ENCODE data around the gene UBR4. TPM values are rescaled to one million over a fixed set of nuclear protein-coding genes. Genes with fewer than 3 reads are reported as not detected.

The UBR4 gene
- polyA plus RNA-seq, 1 donor (not counting 4 experiments of a cell fraction or from before 2014, with no cell fraction given): 39.0 TPM

- Histone ChIP-seq H3K4me1 (ENCODE audit: control insufficient read depth, extremely low read depth, insufficient read depth, low read length) (peaks cover 9% of the 10 kb centered on the region), H3K9me1 (ENCODE audit: control insufficient read depth, extremely low read depth, insufficient read depth, low read length) (no peaks in the 10 kb centered on the region), H3K4me2 (ENCODE audit: control insufficient read depth, extremely low read depth, insufficient read depth, low read depth, low read length) (no peak overlapping the region), H3K27ac (ENCODE audit: control insufficient read depth, insufficient read depth, low read length) (no peak overlapping the region), H3K79me2 (ENCODE audit: control insufficient read depth, insufficient read depth, low read length) (no peaks in the 10 kb centered on the region), H4K20me1 (ENCODE audit: control insufficient read depth, extremely low read depth, insufficient read depth, low read length) (no peaks in the 10 kb centered on the region), H3K4me3 (ENCODE audit: control insufficient read depth in 2 of 3, extremely low read depth in 1 of 3, insufficient read depth in 2 of 3, low read depth in 1 of 3, low read length in 3 of 3) (no peak overlapping the region), H3K9ac (ENCODE audit: control insufficient read depth, extremely low read depth, insufficient read depth, low read length) (no peak overlapping the region), H3K27me3 (ENCODE audit: control insufficient read depth, extremely low read depth, insufficient read depth, low read length) (peaks cover 7% of the 10 kb centered on the region), H3K36me3 (ENCODE audit: control insufficient read depth in 2 of 2, extremely low read depth in 1 of 2, insufficient read depth in 2 of 2, low read length in 2 of 2) (no peaks in the 10 kb centered on the region), H2AFZ (ENCODE audit: control insufficient read depth, low read length) (no peak overlapping the region), H3K9me3 (ENCODE audit: control insufficient read depth, low read depth, low read length) (no peaks in the 10 kb centered on the region)
- no peak for DNase-seq (ENCODE audit: low read depth, low spot score)
- FAIRE-seq: no peak
- dilution Hi-C loops (cut with MboI; ENCODE audit: extremely low pct_ligation_motif_present, low sequenced_read_pairs): no loop called here
- no peak for TF ChIP-seq EZH2 (IDR thresholded peaks at IDR 0.05; ENCODE audit: low read length)
- TF ChIP-seq, protein P1, sequence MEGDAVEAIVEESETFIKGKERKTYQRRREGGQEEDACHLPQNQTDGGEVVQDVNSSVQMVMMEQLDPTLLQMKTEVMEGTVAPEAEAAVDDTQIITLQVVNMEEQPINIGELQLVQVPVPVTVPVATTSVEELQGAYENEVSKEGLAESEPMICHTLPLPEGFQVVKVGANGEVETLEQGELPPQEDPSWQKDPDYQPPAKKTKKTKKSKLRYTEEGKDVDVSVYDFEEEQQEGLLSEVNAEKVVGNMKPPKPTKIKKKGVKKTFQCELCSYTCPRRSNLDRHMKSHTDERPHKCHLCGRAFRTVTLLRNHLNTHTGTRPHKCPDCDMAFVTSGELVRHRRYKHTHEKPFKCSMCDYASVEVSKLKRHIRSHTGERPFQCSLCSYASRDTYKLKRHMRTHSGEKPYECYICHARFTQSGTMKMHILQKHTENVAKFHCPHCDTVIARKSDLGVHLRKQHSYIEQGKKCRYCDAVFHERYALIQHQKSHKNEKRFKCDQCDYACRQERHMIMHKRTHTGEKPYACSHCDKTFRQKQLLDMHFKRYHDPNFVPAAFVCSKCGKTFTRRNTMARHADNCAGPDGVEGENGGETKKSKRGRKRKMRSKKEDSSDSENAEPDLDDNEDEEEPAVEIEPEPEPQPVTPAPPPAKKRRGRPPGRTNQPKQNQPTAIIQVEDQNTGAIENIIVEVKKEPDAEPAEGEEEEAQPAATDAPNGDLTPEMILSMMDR (optimal IDR thresholded peaks at IDR 0.05 in 1 of 3, IDR thresholded peaks at IDR 0.05 in 1 of 3, conservative IDR thresholded peaks at IDR 0.05 in 1 of 3; ENCODE audit: extremely low read depth in 1 of 3, insufficient read depth in 2 of 3, low read length in 3 of 3): no peak
Measured at GRCh38 chr1:19045898-19046880, 163.9 kb downstream of the UBR4 start.

DNA sequence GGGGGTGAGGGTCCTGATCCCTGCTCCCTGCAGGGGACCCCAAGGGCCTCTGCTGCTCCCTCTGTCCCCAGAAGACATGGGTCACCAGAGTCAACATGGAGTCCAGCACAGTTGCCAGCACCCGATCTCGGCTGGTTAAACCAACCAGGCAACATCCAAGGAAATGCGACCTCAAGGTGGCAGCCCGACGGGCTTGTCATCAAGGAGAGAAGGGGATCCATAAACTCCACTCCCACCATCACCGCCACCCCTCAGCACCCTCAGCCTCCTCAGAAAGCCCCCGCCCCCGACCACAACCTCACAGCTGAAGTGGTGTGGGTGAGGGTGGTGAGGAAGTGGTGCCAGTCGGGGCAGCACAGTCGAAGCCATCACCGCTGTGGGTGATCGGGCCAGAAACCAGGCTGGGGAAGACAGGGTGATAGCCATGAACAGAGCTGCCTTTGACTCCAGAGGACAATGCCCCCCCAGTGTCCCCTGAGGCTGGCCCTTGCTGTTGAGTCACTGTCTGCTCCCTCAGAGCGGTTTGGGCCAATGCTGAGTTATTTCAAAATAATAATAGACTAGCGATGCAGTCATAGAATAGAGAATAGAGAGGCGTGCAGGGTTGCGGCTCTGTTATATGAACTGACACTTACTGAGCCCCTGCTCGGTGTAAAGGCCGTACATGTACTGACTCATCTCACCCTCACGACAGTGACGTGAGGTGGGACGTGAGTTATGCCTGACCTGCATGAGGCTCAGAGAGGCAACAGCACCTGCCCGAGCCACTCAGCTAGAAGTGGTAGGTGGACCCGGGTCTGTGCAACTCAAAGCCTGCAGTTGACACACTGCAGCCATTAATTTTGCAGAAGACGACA is 164.9 kb downstream of the UBR4 start:
- no peak for FAIRE-seq
- dilution Hi-C loops (cut with MboI; ENCODE audit: extremely low pct_ligation_motif_present, low sequenced_read_pairs): no loop called here

More for the DNA sequence above, 164.9 kb downstream of the UBR4 start:
- peaks cover 9% of the 10 kb centered on the region for H3K4me1 ChIP-seq (ENCODE audit: control insufficient read depth, extremely low read depth, insufficient read depth, low read length)
- H3K9me3 ChIP-seq (ENCODE audit: control insufficient read depth, low read depth, low read length): no peaks in the 10 kb centered on the region
- DNase-seq (ENCODE audit: low read depth, low spot score): no peak
- no peaks in the 10 kb centered on the region for H3K79me2 ChIP-seq (ENCODE audit: control insufficient read depth, insufficient read depth, low read length)
- H3K9me1 ChIP-seq (ENCODE audit: control insufficient read depth, extremely low read depth, insufficient read depth, low read length): no peaks in the 10 kb centered on the region
- H4K20me1 ChIP-seq (ENCODE audit: control insufficient read depth, extremely low read depth, insufficient read depth, low read length): no peaks in the 10 kb centered on the region
- H3K4me2 ChIP-seq (ENCODE audit: control insufficient read depth, extremely low read depth, insufficient read depth, low read depth, low read length): no peak overlapping the region
- no peak overlapping the region for H2AFZ ChIP-seq (ENCODE audit: control insufficient read depth, low read length)
- TF ChIP-seq, protein P1 (optimal IDR thresholded peaks at IDR 0.05 in 1 of 3, IDR thresholded peaks at IDR 0.05 in 1 of 3, conservative IDR thresholded peaks at IDR 0.05 in 1 of 3; ENCODE audit: extremely low read depth in 1 of 3, insufficient read depth in 2 of 3, low read length in 3 of 3): no peak
- no peak overlapping the region for H3K9ac ChIP-seq (ENCODE audit: control insufficient read depth, extremely low read depth, insufficient read depth, low read length)
- peaks cover 7% of the 10 kb centered on the region for H3K27me3 ChIP-seq (ENCODE audit: control insufficient read depth, extremely low read depth, insufficient read depth, low read length)
- H3K4me3 ChIP-seq (ENCODE audit: control insufficient read depth in 2 of 3, extremely low read depth in 1 of 3, insufficient read depth in 2 of 3, low read depth in 1 of 3, low read length in 3 of 3): no peak overlapping the region
- no peaks in the 10 kb centered on the region for H3K36me3 ChIP-seq (ENCODE audit: control insufficient read depth in 2 of 2, extremely low read depth in 1 of 2, insufficient read depth in 2 of 2, low read length in 2 of 2)
- no peak overlapping the region for H3K27ac ChIP-seq (ENCODE audit: control insufficient read depth, insufficient read depth, low read length)

Data from keratinocyte (primary cell).